ENCODE data around the gene CHIC2. TPM values are rescaled to one million over a fixed set of nuclear protein-coding genes. Genes with fewer than 3 reads are reported as not detected.
A peak's percentile ranks its signal among the peaks of the same experiment; 100 is the strongest.

The CHIC2 gene
- total RNA-seq, 1 donor from 2014 or later: 12.8 TPM

GRCh38 chr4:54100595-54101189, 36.3 kb upstream of the CHIC2 start:
- Histone ChIP-seq H3K4me3 (peak overlapping the region; percentile 34), H3F3A (ENCODE audit: low read depth) (peaks cover 43% of the 10 kb centered on the region), H3K79me2 (ENCODE audit: low read depth) (no peaks in the 10 kb centered on the region), H3K27me3 (peaks cover 100% of the 10 kb centered on the region), H3K36me3 (no peaks in the 10 kb centered on the region), H4K20me1 (ENCODE audit: low read depth) (peaks cover 96% of the 10 kb centered on the region), H3K9ac (no peak overlapping the region), H3K9me3 (ENCODE audit: low read depth) (no peaks in the 10 kb centered on the region), H2AFZ (replicated peaks) (no peak overlapping the region), H3K4me1 (peaks cover 68% of the 10 kb centered on the region), H3K27ac (no peak overlapping the region), H3K4me2 (peak overlapping the region; percentile 76)
- TF ChIP-seq EZH2 (IDR thresholded peaks at IDR 0.05) (peak; percentile 92), EZH2phosphoT487 (IDR thresholded peaks at IDR 0.05) (peak; percentile 75)
- TF ChIP-seq, protein P1, sequence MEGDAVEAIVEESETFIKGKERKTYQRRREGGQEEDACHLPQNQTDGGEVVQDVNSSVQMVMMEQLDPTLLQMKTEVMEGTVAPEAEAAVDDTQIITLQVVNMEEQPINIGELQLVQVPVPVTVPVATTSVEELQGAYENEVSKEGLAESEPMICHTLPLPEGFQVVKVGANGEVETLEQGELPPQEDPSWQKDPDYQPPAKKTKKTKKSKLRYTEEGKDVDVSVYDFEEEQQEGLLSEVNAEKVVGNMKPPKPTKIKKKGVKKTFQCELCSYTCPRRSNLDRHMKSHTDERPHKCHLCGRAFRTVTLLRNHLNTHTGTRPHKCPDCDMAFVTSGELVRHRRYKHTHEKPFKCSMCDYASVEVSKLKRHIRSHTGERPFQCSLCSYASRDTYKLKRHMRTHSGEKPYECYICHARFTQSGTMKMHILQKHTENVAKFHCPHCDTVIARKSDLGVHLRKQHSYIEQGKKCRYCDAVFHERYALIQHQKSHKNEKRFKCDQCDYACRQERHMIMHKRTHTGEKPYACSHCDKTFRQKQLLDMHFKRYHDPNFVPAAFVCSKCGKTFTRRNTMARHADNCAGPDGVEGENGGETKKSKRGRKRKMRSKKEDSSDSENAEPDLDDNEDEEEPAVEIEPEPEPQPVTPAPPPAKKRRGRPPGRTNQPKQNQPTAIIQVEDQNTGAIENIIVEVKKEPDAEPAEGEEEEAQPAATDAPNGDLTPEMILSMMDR (IDR thresholded peaks at IDR 0.05): no peak
- peaks cover 42% of the 10 kb centered on the region for H3K4me1 Mint-ChIP-seq
- DNase-seq (ENCODE audit: low spot score): peak; percentile 40
- H3K9me3 Mint-ChIP-seq: no peaks in the 10 kb centered on the region
- H3K4me3 Mint-ChIP-seq: peak overlapping the region; percentile 72
- no peak overlapping the region for H3K27ac Mint-ChIP-seq
- no peaks in the 10 kb centered on the region for H3K36me3 Mint-ChIP-seq
- H3K27me3 Mint-ChIP-seq (ENCODE audit: insufficient read depth, low read depth): peaks cover 92% of the 10 kb centered on the region

- Histone ChIP-seq H3K79me2 (ENCODE audit: low read depth) (no peaks in the 10 kb centered on the region), H3K4me1 (peaks cover 72% of the 10 kb centered on the region), H3K9me3 (ENCODE audit: low read depth) (no peaks in the 10 kb centered on the region), H3K4me3 (peak within 1 kb of the TSS; percentile 34), H3K36me3 (no peaks in the 10 kb centered on the region), H3K9ac (no peak within 1 kb of the TSS), H2AFZ (replicated peaks) (no peak within 1 kb of the TSS), H3K4me2 (peak within 1 kb of the TSS; percentile 76), H3K27me3 (peaks cover 100% of the 10 kb centered on the region), H4K20me1 (ENCODE audit: low read depth) (peaks cover 97% of the 10 kb centered on the region), H3F3A (ENCODE audit: low read depth) (peaks cover 50% of the 10 kb centered on the region), H3K27ac (no peak within 1 kb of the TSS)
- H3K4me1 Mint-ChIP-seq: peaks cover 49% of the 10 kb centered on the region
- H3K4me3 Mint-ChIP-seq: peak within 1 kb of the TSS; percentile 83
- H3K27me3 Mint-ChIP-seq (ENCODE audit: insufficient read depth, low read depth): peaks cover 92% of the 10 kb centered on the region
- H3K27ac Mint-ChIP-seq: no peak within 1 kb of the TSS
- no peaks in the 10 kb centered on the region for H3K36me3 Mint-ChIP-seq
- TF ChIP-seq EZH2 (IDR thresholded peaks at IDR 0.05): peak; percentile 93
- peak; percentile 93 for TF ChIP-seq EZH2phosphoT487 (IDR thresholded peaks at IDR 0.05)
- TF ChIP-seq, protein P1 (IDR thresholded peaks at IDR 0.05): no peak
- H3K9me3 Mint-ChIP-seq: no peaks in the 10 kb centered on the region
- peak; percentile 54 for DNase-seq (ENCODE audit: low spot score)
Observed at GRCh38 chr4:54099748-54100574, 35.6 kb upstream of the CHIC2 start, which contains the start of gene GSX2. GSX2 (plus strand) TSS chr4:54100163; CDS start chr4:54100345, 182 bp downstream.

GRCh38 chr4:54099287-54099747, 34.9 kb upstream of the CHIC2 start:
- H2AFZ ChIP-seq (replicated peaks): no peak overlapping the region
- H4K20me1 ChIP-seq (ENCODE audit: low read depth): peaks cover 97% of the 10 kb centered on the region
- peaks cover 52% of the 10 kb centered on the region for H3F3A ChIP-seq (ENCODE audit: low read depth)
- no peaks in the 10 kb centered on the region for H3K36me3 ChIP-seq
- no peaks in the 10 kb centered on the region for H3K79me2 ChIP-seq (ENCODE audit: low read depth)
- peaks cover 100% of the 10 kb centered on the region for H3K27me3 ChIP-seq
- H3K9me3 ChIP-seq (ENCODE audit: low read depth): no peaks in the 10 kb centered on the region
- Mint-ChIP-seq H3K36me3 (no peaks in the 10 kb centered on the region), H3K4me1 (peaks cover 53% of the 10 kb centered on the region), H3K27ac (no peak overlapping the region), H3K9me3 (no peaks in the 10 kb centered on the region), H3K27me3 (ENCODE audit: insufficient read depth, low read depth) (peaks cover 92% of the 10 kb centered on the region), H3K4me3 (peak overlapping the region; percentile 77)
- no peak overlapping the region for H3K27ac ChIP-seq
- H3K9ac ChIP-seq: no peak overlapping the region
- TF ChIP-seq, protein P1 (IDR thresholded peaks at IDR 0.05): no peak
- no peak for TF ChIP-seq EZH2 (IDR thresholded peaks at IDR 0.05)
- no peak for TF ChIP-seq EZH2phosphoT487 (IDR thresholded peaks at IDR 0.05)
- H3K4me2 ChIP-seq: peak overlapping the region; percentile 76
- no peak for DNase-seq (ENCODE audit: low spot score)
- H3K4me3 ChIP-seq: peak overlapping the region; percentile 34
- peaks cover 71% of the 10 kb centered on the region for H3K4me1 ChIP-seq
